Globus pallidus (tissue), 1 donor: Measurements from ENCODE around the gene ALKBH7.

Experiments
- DNase-seq: peaks from one replicate; pipeline ENCODE4 v3.0.0-alpha.2; 2015; ENCODE audit warnings: low spot score

ALKBH7 gene

DNA sequence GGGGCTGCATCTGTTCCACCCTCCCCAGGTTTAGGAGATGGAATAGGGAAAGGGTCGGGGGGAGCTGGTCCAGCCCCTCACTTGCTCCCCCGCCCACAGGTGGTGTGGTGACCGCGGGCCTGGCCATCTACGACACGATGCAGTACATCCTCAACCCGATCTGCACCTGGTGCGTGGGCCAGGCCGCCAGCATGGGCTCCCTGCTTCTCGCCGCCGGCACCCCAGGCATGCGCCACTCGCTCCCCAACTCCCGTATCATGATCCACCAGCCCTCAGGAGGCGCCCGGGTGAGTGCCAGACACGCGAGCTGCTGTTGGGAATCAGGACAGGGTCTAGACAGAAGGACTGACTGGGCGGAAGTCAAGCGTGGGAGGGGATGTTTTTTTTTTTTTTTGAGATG lies 8.2 kb upstream of the ALKBH7 start:
- no peak for DNase-seq

DNA sequence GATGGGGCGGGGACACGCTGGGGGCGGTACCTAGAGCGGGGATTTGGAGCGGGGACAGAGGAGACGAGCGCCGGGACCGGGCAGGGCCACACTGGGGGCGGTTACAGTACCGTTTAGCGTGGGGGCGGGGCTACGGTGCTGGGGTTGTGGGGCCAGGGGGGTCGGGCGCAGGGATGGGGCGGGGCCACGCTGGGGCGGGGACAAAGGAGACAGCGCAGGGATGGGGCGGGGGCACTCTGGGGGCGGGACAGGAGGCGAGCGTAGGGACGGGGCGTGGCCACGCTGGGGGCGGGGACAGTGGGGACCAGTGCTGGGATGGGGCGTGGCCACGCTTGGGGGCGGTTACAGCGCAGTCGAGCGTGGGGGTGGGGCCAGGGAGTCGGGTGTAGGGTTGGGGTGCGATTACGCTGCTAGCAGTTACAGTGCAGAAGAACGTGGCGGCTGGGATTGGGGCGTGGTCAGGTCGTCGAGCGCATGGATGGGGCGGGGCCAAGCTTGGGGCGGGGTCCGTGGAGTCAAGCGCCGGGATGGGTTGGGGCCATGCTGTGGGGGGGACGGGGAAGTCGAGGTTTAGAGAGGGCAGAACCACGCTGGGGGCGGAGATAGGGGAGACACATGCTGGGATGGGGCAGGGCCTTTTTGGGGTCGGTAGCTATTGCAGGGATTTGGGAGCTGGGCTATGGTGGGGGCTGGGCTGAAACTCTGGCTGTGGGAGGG lies 660 bp downstream of the ALKBH7 start:
- DNase-seq = peak; percentile 97

DNA sequence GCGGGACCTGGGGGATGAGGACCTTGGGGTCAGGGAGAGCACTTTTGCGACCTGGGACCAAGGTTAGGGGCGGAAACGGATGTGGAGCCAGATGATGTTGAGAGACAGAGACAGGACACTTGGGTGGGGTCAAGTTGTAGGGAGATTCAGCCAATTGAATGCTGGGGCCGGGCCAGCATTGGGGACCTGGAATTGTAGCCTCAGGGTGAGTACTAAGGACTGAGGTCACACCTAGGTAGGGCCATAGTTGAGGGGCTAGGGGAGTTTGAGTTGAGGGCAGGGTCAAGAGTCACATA lies 1.2 kb downstream of the ALKBH7 start:
- DNase-seq = no peak

DNA sequence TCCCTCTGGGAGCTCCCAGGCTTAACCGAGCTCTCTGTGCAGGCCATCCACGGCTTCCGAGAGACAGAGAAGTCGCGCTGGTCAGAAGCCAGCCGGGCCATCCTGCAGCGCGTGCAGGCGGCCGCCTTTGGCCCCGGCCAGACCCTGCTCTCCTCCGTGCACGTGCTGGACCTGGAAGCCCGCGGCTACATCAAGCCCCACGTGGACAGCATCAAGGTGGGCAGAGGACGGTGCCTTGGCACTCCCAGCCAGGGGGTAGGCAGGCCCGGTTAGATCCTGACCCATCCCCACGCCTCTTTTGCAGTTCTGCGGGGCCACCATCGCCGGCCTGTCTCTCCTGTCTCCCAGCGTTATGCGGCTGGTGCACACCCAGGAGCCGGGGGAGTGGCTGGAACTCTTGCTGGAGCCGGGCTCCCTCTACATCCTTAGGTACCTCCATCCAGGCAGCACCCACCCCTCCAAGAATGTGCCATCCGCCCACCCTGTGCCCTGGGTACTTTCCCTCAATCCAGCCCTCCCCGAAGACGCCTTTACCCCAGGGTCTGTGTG lies 1.6 kb downstream of the ALKBH7 start:
- no peak for DNase-seq

DNA sequence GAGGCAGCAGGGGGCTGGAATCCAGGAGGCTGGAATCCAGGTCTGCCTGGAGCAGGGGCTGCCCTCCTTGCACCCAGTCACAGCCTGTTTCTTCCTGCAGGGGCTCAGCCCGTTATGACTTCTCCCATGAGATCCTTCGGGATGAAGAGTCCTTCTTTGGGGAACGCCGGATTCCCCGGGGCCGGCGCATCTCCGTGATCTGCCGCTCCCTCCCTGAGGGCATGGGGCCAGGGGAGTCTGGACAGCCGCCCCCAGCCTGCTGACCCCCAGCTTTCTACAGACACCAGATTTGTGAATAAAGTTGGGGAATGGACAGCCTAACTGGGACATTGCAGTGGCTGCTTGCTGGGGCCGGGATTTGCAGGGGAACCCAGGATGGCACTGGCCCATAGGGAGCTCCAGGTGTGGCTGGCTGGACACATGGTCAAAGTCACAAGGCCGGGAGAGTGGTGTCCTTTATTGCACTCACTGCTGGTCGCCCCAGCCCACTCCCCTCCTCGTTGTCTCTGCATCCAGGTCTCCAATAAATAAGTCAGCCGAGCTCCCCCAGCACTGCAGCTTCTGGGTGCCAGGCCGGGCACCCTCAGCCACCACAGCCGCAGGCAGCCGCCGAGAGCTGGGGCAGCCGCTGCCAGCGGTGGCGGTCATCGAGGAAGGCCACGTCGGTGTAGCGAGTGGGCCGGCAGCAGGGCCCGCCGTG lies 2.3 kb downstream of the ALKBH7 start:
- DNase-seq = no peak

DNA sequence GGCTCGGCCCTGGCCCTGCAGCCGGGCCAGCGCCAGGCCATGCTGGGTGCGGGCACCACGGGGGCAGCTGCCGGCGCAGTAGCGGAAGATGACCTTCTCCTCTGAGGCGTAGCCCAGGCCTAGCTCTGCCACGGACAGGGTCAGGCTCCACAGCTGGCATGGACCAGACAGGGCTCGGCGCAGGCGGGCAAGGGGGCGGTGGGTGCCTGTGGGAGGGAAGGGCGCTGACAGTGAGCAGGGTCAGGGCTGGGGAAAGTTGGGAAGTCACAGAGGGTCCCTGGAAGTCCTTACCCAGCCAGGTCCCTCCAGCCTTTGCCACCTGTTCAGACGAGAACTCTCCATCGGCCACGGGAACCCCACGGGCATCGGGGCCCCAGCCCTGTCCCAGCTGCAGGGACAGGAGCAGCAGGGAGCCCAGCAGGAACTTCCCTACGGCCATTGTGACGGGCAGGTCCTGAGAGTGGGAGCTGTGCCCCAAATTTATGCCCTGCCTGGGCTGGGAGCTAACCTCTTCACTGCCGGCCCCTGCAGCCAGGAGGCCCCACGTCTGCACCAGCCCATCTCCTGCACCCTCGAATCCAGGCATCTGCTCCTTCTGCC lies 2.9 kb downstream of the ALKBH7 start, which contains the start of gene PSPN:
Gene PSPN, minus strand, starts transcription at position 523 of the 600 bp plus-strand sequence. Its CDS starts 84 bp downstream, at position 439.
- no peak for DNase-seq

DNA sequence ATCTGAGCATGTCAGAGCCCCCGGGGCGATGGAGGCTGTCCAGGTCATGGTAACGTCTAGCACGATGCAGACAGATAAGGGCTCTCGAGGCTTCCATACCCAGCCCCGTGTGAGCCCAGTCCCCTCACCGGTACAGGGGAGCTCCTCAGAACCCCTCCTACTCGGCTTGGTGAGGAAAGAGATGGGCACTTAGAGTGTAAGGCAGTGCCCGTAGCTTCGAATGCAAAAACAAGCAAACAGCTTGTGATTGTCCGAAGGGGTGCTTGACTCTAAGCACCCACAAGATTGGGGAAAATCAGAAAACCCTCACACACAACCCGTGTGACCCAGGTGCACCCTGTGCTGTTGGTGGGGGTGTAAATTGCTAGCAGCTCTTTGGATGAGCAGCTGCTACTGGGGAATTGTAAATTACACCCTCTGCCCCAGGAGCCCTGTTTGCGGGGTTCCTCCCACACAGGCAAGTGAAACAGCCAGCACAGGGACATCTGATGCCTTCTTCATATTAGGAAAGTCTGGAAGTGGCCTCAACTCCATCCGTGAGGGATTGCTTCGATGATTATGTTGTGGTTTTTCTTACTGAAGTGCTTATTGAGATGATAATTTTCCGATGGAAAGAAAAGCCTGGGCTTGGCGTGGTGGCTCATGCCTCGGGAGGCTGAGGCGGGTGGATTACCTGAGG lies 4.1 kb downstream of the ALKBH7 start:
- DNase-seq = no peak

DNA sequence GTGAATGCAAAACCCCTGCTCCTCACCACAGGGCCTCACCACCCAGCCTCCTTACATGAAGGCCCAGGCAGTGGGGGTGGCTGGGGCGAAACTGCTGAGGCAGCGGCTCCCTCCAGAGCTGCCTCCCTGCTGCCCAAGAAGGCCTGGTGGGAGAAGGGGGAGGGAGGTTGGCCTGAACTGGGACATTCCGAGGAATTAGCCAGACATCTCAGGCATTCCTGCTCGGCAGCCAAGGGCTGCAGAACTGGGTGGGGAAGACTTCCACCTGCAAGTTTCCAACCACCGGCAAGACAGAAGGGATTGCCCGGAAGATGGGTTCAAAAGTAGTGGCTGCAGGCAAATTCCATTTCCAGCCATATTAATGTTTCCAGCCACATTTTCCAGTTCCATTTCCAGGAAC lies 5.4 kb downstream of the ALKBH7 start:
- no peak for DNase-seq

DNA sequence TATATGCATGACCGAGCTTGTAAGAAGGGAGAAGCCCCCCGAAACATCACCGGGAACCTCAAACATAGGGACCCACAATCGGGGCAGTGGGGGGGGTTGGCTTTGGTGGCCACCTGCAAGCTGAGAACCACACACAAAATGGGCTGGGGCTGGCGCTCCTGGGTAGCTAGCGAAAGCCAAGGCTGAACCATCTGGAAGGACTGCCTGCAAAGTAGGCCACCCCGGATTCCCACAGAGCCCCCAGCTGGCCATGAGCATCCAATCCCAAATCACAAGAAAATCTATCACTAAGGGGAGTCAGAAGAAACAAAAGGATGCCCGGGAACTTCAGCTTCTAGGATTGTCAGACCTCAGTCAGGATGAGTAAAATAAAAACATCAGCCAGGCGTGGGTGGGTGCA lies 5.9 kb downstream of the ALKBH7 start:
- no peak for DNase-seq

DNA sequence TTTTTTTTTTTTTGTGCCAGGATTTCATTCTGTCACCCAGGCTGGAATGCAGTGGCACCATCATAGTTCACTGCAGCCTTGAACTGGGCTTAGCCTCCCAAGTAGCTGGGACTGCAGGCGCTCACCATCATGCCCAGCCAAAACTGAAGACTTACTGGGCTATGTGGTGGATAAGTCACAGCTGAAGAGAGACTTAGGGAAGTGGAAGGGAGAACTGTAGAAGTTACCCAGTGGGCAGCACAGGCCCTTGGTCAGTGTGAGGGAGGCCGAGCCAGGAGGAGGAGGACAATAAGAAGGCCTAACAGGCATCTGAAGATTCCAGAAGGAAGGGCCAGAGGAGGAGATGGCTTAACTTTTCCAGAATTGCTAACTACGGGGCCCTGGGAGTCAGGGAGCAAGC lies 7.2 kb downstream of the ALKBH7 start:
- DNase-seq = no peak

DNA sequence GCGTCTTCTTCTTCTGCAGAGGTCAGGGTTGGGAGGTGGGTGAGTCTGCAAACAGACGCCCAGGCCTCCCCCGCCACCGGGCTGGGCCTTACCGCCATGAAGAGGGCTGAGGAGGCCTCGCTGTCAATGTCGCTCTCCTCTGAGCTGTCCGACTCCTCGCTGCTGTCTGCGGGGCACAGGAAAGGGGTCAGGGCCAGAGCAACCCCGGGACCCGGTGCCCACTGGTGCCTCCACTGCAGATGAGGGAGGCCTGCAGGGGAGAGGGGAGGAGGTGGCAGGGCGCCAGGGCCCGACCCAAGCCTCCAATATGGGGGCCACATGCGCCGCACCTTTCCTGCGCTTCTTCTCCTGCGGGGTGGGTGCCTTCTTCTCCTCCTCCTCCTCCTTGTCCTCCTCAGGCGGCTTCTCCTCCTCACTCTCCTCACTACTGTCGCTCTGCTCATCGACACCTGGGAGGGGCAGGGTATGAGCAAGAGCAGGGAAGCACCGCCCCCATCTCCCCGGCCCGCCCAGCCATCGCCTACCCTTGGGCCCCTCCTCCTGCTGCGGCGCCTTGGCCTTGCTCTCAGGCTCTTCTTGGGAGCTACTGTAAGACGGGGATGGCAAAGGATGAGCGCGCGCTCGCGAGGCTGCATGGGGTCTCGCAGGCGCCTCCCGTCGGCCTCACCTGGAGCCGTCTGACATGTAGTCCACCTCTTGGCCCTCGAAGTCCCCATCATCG lies 8.6 kb downstream of the ALKBH7 start:
- no peak for DNase-seq

DNA sequence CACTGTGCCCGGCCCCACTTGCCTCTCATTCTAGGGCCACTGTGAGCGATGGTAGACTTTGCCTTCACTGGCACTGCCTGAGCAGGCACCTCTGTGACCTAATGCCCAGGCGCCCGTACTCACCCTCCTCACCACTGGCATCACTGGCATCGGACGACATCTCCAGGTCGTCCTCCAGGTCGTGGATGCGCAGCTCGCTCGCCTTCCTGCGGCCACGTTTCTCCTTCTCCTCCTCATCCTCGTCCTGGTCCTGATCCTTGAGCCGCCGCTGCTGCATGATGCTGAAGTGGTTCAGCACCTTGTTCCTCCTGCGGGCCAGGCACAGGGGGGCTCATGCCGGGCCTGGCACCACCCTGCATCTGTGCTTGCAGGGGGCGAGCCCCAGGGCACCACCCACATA lies 10.6 kb downstream of the ALKBH7 start:
- no peak for DNase-seq

DNA sequence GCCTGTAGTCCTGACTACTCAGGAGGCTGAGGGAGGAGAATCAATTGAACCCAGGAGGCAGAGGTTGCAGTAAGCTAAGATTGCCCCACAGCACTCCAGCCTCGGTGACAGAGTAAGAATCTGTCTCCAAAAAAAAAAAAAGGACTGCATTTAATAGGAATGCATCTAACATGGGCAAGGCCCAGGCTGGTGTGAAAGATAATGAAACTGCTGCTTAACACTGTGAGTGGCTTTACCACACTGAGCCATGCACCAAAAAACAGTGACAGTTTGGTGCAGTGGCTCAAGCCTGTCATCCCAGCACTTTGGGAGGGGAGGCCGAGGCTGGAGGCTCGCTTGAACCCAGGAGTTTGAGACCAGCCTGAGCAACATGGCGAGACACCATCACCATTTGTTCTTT lies 11.8 kb downstream of the ALKBH7 start:
- no peak for DNase-seq

DNA sequence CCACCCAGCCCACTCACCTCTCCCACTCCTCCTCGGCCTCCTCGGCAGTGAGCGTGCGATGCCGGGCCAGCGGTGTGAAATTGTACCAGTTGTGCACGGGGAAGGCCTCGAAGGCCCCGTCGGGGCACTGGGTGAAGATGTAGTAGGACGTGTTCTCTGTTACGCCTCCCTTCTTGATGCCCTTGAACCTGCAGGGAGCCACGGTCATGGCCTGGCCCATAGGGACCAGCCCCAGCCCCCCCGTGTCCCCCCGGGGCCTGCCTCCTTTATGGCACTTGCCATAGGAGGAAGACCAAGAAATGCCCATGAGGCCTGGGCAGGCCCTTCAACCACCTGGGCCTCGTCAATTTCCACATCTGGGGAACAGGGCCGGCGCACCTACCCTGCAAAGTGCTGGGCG lies 14.8 kb downstream of the ALKBH7 start:
- no peak for DNase-seq

DNA sequence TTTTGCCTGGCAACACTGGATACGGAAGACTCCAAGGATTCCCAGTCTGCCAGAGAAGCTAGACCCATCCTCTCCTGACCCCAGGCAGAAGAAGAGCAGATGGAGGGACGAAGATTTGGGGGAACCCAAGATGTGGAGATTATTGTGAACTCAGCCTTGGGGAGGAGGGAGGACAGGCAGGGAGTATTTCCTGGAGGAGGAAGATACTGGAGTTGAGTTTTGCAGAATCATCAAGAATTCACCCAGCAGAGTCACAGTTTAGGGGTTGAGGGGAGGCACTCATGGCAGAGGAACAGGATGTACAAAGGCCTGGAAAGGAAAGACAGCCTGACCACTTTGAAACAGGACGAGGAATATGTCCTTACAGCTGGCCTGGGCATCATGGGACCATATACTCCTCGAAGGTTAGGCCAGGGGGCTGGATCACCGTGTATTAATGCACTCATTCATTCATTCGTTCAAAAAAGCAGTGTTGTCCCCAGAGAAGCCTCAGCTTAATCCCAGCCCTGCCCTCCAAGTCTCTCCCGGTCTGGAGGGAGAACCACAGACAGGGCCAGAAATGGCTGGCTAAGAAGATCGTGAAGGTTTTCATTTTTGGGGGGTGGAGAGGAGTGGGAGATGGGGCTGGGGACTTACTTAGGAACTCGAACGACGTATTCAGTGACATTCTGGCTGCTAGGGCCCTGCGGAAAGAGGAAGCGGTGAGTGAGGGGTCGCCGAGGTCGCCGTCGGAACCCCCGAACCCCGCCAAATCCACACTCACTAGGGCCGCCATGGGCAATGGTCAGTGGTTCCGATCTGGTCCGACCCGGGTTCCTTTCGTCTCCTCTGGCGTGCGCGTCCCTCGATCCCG lies 19.9 kb downstream of the ALKBH7 start:
- no peak for DNase-seq

DNA sequence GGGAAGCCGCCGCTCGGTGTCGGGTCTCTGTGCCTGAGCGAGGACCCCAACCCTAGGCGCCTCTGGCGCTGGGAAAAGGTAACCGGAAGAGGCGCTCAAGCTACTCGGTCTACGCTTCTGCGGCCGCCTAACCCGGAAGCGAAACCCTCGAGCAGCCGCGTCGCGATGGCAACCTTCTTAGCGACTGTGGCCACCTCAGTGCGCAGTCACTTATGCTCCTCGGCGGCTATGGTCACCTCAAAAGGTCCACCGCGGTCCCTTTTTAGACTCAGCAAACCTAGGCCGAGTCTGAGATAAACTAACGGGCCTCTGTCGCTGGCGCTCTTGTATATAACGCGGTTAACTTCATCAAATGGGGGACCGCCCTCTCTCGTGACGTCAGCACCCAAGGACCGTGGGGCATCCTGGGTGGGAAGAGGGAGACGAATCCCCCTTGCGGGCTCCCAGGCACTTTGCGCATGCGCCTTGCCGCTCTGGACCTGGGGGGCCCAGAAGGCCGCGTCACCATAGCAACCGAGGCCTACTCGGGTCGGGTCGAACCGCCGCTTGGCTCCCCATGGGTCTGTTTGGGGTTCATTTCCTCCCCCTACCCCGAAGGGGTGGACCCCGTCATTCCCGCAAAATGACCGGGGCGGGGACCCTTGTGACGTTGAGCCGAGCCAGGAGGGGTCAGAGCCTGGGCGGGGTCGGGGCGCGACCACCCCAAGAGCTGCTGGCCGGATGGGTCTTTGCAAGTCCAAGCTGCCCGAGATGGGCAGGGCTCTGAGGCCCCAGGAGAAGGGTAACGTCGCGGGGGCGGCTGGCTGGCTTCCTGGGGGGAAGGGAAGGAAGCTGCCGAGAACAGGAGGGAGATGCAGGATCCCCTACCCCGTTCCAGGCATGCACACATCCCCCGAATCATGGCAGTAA lies 20.7 kb downstream of the ALKBH7 start, which contains the start of gene GTF2F1:
Gene GTF2F1, minus strand, starts transcription at position 91 of the 909 bp plus-strand sequence. CDS start 169 bp downstream, outside the sequence.
- peak; percentile 96 for DNase-seq

DNA sequence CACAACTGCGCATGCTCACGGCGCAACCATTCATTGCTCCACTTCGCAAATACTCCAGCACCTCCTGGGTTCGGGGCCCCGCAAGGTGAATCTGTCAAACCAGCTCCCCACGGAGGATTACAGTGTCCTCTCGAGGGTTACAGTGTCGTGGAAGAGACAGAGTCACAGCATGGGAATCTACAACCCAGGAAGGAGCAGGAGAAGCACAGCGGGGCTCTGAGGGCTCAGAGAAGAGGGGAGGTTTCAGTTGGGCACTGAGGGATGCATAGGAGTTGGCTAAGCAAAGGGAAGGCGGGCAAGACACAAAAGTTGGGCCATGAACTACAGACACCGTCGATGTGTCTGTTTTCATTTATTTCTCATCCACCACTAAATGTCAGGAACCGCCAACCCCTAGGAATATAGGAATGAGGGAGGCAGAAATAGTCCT lies 21.4 kb downstream of the ALKBH7 start:
- no peak for DNase-seq

DNA sequence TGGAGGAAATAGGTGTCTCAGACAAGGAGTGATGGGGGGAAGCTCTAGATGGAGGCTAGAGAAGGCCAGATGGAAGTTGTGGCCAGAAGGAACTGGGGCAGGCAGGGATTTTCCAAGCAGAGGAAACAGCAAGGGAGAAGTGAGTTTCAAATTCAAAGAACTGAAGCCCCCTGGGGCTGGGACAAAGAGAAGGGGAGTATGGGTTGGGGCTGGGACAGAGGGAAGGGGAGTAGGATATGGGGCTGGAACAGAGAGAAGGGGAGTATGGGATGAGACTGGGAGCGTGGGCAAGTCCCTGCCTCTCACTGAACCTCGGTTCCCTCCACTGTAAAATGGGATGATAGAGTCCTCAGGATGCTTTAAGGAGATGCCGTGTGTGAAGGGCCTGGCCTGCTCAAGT lies 22.2 kb downstream of the ALKBH7 start:
- DNase-seq = no peak

DNA sequence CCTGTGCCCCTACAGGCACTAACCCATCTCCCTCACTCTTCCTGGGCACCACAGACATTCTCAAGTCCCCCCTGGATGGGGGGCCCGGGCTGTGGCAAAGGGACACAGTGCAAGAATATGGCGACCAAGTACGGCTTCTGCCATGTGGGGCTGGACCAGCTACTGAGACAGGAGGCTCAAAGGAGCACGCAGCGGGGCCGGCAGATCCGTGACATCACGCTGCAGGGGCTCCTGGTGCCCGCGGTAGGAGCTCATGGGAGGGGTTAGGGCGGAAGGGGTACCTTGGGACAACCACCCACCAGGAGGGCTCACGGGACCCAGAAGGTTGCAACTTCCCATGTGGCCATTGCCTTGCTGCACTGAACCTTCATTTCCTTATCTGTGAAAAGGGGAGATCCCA lies 23.7 kb downstream of the ALKBH7 start:
- DNase-seq = no peak
